Measurements from ENCODE around the gene TLK2.

DNA sequence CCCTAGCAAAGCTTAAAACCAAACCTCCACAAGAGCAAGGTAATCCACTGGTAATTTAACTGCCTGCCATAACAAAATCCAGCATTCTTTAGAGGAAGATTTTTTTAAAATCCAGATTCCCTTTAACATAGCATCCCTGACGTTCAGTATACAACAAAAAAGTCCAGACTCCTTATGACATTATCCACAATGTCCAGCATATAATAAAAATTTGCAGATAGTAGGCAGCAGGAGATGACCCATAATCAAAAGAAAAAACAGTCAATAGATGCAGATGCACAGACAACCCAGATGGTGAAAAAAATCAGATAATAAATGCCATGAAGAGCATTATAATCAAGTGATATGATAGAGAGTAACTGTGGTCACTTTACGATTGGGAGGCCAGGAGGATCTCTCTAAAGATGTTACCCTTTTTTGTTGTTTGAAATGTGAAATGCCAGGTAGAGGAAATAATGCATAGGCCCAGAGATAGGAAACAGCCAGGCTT is 182.0 kb downstream of the TLK2 start:
- no peak for TF ChIP-seq EZH2 (IDR thresholded peaks at IDR 0.05; ENCODE audit: low read length)
- TF ChIP-seq CTCF (optimal IDR thresholded peaks at IDR 0.05 in 1 of 3, IDR thresholded peaks at IDR 0.05 in 1 of 3, conservative IDR thresholded peaks at IDR 0.05 in 1 of 3; ENCODE audit: extremely low read depth in 1 of 3, insufficient read depth in 2 of 3, low read length in 3 of 3), result no peak

Data from keratinocyte (primary cell).